Endothelial cell (in vitro differentiated cells): Measurements from ENCODE around the gene CDYL2. TPM values are rescaled to one million over a fixed set of nuclear protein-coding genes. Genes with fewer than 3 reads are reported as not detected.

ENCODE experiments used
- DNase-seq: peaks from one replicate; pipeline ENCODE4 v3.0.0; 2021; ENCODE audit warnings: low spot score
- H3K27ac Mint-ChIP-seq: one replicate; pipeline ENCODE4 v1.8.0; 2021; ENCODE audit warnings: mixed read lengths, inconsistent platforms; ENCODE audit not compliant: unreplicated experiment
- H3K27me3 Mint-ChIP-seq: one replicate; pipeline ENCODE4 v1.8.0; 2021; ENCODE audit warnings: mild to moderate bottlenecking, moderate library complexity, mixed read lengths, inconsistent platforms; ENCODE audit not compliant: unreplicated experiment
- H3K36me3 Mint-ChIP-seq: one replicate; pipeline ENCODE4 v1.8.0; 2021; ENCODE audit warnings: mild to moderate bottlenecking, low read depth, mixed read lengths, inconsistent platforms; ENCODE audit not compliant: unreplicated experiment
- H3K4me1 Mint-ChIP-seq: one replicate; pipeline ENCODE4 v1.8.0; 2021; ENCODE audit warnings: mild to moderate bottlenecking, mixed read lengths, inconsistent platforms; ENCODE audit not compliant: unreplicated experiment
- H3K4me3 Mint-ChIP-seq: one replicate; pipeline ENCODE4 v1.8.0; 2021; ENCODE audit warnings: mild to moderate bottlenecking, mixed read lengths, inconsistent platforms; ENCODE audit not compliant: unreplicated experiment
- H3K9me3 Mint-ChIP-seq: one replicate; pipeline ENCODE4 v1.8.0; 2021; ENCODE audit warnings: mixed read lengths, inconsistent platforms; ENCODE audit not compliant: unreplicated experiment
- total RNA-seq: library from RNA; stranded (reverse); fragmentation: NEBNext Ultra II Directional; extraction: Animal tissue kit (Norgen Biotek cat#: 25700); gene quantifications from one replicate; pipeline ENCODE4 v1.2.1, GENCODE V29; 2021; ENCODE audit not compliant: unreplicated experiment
- TF ChIP-seq, protein P1 (sequence below): fragments of 200-600 bp; sonication (generic); IDR thresholded peaks from one replicate; pipeline ENCODE4 v1.5.0; 2021; ENCODE audit warnings: antibody characterized with exemption; ENCODE audit not compliant: unreplicated experiment

The CDYL2 gene
- total RNA-seq, 1 donor from 2014 or later, result 26.6 TPM

GRCh38 chr16:80612461-80613017 is 191.9 kb downstream of the CDYL2 start:
- Mint-ChIP-seq H3K27me3 (peaks cover 4% of the 10 kb centered on the region), H3K4me1 (peaks cover 9% of the 10 kb centered on the region), H3K27ac (no peak overlapping the region), H3K9me3 (no peaks in the 10 kb centered on the region), H3K36me3 (peaks cover 35% of the 10 kb centered on the region), H3K4me3 (no peak overlapping the region)
- TF ChIP-seq, protein P1, sequence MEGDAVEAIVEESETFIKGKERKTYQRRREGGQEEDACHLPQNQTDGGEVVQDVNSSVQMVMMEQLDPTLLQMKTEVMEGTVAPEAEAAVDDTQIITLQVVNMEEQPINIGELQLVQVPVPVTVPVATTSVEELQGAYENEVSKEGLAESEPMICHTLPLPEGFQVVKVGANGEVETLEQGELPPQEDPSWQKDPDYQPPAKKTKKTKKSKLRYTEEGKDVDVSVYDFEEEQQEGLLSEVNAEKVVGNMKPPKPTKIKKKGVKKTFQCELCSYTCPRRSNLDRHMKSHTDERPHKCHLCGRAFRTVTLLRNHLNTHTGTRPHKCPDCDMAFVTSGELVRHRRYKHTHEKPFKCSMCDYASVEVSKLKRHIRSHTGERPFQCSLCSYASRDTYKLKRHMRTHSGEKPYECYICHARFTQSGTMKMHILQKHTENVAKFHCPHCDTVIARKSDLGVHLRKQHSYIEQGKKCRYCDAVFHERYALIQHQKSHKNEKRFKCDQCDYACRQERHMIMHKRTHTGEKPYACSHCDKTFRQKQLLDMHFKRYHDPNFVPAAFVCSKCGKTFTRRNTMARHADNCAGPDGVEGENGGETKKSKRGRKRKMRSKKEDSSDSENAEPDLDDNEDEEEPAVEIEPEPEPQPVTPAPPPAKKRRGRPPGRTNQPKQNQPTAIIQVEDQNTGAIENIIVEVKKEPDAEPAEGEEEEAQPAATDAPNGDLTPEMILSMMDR, result no peak
- no peak for DNase-seq

GRCh38 chr16:80611930-80612327 is 192.5 kb downstream of the CDYL2 start:
- Mint-ChIP-seq H3K27me3 (peaks cover 4% of the 10 kb centered on the region), H3K27ac (no peak overlapping the region), H3K4me3 (no peak overlapping the region), H3K9me3 (no peaks in the 10 kb centered on the region), H3K36me3 (peaks cover 37% of the 10 kb centered on the region), H3K4me1 (peaks cover 9% of the 10 kb centered on the region)
- TF ChIP-seq, protein P1, result no peak
- no peak for DNase-seq

DNA sequence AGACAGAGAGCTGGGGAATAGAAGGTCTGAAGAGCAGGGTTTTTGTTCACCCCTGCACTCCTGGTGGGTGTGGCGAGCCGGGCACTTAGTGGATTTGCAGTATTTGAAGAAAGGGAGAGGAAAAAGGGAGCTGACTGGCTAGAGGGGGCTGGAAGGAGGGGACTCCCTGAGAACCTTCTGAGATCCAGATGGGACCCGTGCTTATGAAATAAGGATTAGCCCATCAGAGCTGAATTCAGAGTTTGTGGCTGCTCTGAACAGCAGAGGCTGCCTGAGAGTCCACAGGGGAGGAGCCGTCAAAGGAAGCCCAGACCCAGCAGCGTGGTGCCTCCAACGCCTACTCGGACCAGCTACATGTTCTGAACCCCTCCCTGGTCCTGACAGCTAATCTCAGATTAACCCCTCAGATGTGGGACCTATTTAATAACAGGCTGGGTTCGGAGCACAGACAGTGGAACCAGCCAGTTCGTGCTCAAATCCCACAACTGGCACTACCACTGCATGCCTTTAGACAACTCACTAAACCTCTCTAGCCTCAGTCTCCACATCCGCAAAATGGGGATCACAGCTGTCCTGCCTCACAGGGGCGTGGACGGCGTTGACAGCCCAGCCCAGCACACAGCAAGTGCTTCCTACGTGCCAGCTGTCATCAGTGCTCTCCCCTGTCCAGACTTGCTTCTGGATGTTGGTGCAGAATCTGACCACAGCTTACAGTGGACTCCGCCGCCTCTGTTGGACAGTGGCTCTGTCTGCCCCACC is 193.0 kb downstream of the CDYL2 start:
- TF ChIP-seq, protein P1, result no peak
- H3K27ac Mint-ChIP-seq, result no peak overlapping the region
- DNase-seq, result no peak
- peaks cover 12% of the 10 kb centered on the region for H3K4me1 Mint-ChIP-seq
- H3K4me3 Mint-ChIP-seq, result no peak overlapping the region
- H3K36me3 Mint-ChIP-seq, result peaks cover 37% of the 10 kb centered on the region
- peaks cover 5% of the 10 kb centered on the region for H3K27me3 Mint-ChIP-seq
- no peaks in the 10 kb centered on the region for H3K9me3 Mint-ChIP-seq

DNA sequence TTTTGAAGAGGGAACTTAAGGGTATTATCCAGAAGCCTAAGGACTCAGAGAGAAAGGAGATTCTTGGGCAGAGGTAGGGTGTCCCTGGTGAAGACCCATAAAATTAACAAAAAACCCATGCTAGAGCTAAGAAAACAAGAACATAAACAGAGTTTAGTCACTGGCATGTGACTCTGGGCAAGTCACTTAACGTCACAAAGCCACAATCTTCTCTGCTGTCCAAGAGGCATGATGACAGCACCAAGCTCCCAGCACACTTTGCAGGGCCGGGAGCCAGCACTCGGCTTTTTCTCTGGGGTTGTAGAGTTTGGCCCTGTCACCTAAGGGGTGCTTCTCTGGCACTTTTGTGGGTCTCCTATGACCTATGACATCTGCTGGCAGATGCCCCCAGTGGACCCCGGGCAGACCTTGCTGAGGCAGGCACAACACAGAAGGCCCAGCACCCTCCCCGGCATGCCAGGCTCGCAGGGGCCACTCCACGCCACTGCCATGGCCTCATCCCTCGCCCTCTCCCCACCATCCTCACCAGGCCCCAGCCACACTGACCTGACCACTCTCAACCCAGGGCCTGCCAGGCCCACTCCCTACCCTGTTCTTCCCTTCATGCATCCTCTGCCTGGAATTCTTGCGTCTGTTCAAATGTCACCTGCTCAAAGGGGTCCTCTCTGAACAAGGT is 193.8 kb downstream of the CDYL2 start:
- H3K27me3 Mint-ChIP-seq, result peaks cover 3% of the 10 kb centered on the region
- no peak overlapping the region for H3K27ac Mint-ChIP-seq
- no peak overlapping the region for H3K4me3 Mint-ChIP-seq
- H3K9me3 Mint-ChIP-seq, result no peaks in the 10 kb centered on the region
- TF ChIP-seq, protein P1, result no peak
- peaks cover 13% of the 10 kb centered on the region for H3K4me1 Mint-ChIP-seq
- DNase-seq, result no peak
- H3K36me3 Mint-ChIP-seq, result peaks cover 38% of the 10 kb centered on the region

DNA sequence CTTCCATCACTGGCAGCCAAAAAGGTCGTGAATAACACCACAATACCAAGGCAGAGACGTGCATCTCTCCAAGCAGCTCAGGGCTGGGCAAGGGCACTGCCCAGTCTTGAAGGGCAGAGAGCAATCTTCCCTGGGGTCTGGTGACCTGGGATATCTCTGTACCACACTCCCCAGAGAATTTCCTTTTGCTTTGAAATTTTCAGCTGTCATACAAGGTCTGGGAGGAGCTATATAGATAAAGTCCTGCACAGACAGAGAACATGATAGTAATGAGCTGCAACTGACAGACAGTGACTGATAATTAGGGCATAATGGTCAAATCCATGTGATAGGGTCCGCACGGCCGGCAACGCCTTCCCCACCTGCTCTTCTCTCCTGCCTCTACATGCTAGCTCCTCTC is 195.5 kb downstream of the CDYL2 start:
- peaks cover 13% of the 10 kb centered on the region for H3K4me1 Mint-ChIP-seq
- no peak overlapping the region for H3K27ac Mint-ChIP-seq
- no peaks in the 10 kb centered on the region for H3K9me3 Mint-ChIP-seq
- TF ChIP-seq, protein P1, result no peak
- DNase-seq, result no peak
- no peak overlapping the region for H3K4me3 Mint-ChIP-seq
- peaks cover 33% of the 10 kb centered on the region for H3K36me3 Mint-ChIP-seq
- peaks cover 3% of the 10 kb centered on the region for H3K27me3 Mint-ChIP-seq
